ENCODE data around the gene GJE1. TPM values are rescaled to one million over a fixed set of nuclear protein-coding genes. Genes with fewer than 3 reads are reported as not detected.
"Not testable (repeated sequence)": the region's sequence is repeated elsewhere in the genome, so short reads cannot be mapped to it uniquely, and the experiment has no call there.

Gene GJE1
- not detected in 3 replicates for total RNA-seq

GRCh38 chr6:142132625-142133024 is at the start of gene GJE1:
Gene GJE1, plus strand, starts transcription at chr6:142132925. Its CDS starts 234 bp downstream, at chr6:142133159.
- DNase-seq (ENCODE audit: low spot score in 2 of 2, unreplicated experiment in 2 of 2), result no peak
- Mint-ChIP-seq H3K27ac (no peak within 1 kb of the TSS), H3K4me1 (no peaks in the 10 kb centered on the region), H3K27me3 (ENCODE audit: low read depth) (no peaks in the 10 kb centered on the region), H3K9me3 (peaks cover 5% of the 10 kb centered on the region), H3K4me3 (no peak within 1 kb of the TSS), H3K36me3 (no peaks in the 10 kb centered on the region)
- TF ChIP-seq CTCF (IDR thresholded peaks at IDR 0.05; ENCODE audit: unreplicated experiment), result no peak

GRCh38 chr6:142087950-142088857 is 44.5 kb upstream of the GJE1 start:
- no peak overlapping the region for H3K27ac Mint-ChIP-seq
- TF ChIP-seq CTCF (IDR thresholded peaks at IDR 0.05; ENCODE audit: unreplicated experiment), result no peak
- H3K27me3 Mint-ChIP-seq (ENCODE audit: low read depth), result peaks cover 33% of the 10 kb centered on the region
- H3K36me3 Mint-ChIP-seq, result no peaks in the 10 kb centered on the region
- H3K4me3 Mint-ChIP-seq, result peak overlapping the region; percentile 13
- no peaks in the 10 kb centered on the region for H3K9me3 Mint-ChIP-seq
- H3K4me1 Mint-ChIP-seq, result no peaks in the 10 kb centered on the region
- DNase-seq (ENCODE audit: low spot score in 2 of 2, unreplicated experiment in 2 of 2), result no peak

DNA sequence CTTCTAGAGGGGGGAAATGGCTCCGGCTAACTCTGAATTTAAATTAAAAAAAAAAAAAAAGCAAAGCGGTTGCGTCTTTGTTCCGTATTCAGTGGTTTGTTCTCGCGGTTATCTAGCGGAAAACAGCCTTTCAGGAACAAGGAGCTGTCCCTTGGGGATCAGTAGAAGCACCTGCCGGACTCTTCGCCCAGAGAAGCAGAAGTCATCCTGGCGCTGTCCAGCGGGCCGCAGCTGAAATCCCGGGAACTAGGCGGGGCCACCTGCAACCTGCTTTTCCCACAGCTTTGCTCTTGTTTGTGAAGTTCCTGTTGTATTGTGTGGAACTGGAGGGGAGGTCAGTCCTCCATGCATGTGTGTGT is 43.9 kb upstream of the GJE1 start:
- Mint-ChIP-seq H3K36me3 (no peaks in the 10 kb centered on the region), H3K4me3 (no peak overlapping the region), H3K27ac (no peak overlapping the region), H3K27me3 (ENCODE audit: low read depth) (peaks cover 29% of the 10 kb centered on the region), H3K9me3 (no peaks in the 10 kb centered on the region), H3K4me1 (no peaks in the 10 kb centered on the region)
- DNase-seq (ENCODE audit: low spot score in 2 of 2, unreplicated experiment in 2 of 2), result peak in 1 of 2 experiments; percentile 53
- no peak for TF ChIP-seq CTCF (IDR thresholded peaks at IDR 0.05; ENCODE audit: unreplicated experiment)

DNA sequence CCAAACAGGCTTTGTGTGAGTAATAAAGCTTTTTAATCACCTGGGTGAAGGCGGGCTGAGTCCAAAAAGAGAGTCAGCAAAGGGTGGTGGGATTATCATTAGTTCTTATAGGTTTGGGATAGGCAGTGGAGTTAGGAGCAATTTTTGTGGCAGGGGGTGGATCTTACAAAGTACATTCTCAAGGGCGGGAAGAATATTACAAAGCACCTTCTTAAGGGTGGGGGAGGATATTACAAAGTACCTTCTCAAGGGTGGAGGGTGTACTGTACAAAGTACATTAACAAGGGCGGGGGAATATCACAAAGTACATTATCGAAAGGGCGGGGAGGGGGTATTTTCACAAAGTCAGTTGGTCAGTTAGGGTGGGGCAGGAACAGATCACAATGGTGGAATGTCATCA is 27.9 kb upstream of the GJE1 start:
- H3K27me3 Mint-ChIP-seq (ENCODE audit: low read depth); H3K4me1 Mint-ChIP-seq; H3K9me3 Mint-ChIP-seq; H3K27ac Mint-ChIP-seq; H3K4me3 Mint-ChIP-seq; H3K36me3 Mint-ChIP-seq; DNase-seq (ENCODE audit: low spot score in 2 of 2, unreplicated experiment in 2 of 2): not testable (repeated sequence)

DNA sequence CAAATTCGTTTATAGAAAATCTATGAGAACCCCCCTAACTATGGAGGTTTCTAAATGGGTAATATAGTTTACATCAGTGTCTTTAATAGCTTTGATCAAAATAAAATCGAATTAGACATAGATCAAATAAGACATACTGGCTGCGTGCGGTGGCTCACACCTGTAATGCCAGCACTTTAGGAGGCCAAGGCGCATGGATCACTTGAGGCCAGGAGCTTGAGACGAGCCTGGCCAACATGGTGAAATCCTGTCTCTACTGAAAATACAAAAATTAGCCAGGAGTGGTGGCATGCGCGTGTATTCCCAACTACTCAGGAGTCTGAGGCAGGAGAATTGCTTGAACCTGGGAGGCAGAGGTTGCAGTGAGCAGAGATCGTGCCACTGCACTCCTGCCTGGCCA is 21.9 kb upstream of the GJE1 start:
- not testable (repeated sequence) for DNase-seq (ENCODE audit: low spot score in 2 of 2, unreplicated experiment in 2 of 2); H3K9me3 Mint-ChIP-seq; H3K4me1 Mint-ChIP-seq; H3K27me3 Mint-ChIP-seq (ENCODE audit: low read depth); H3K27ac Mint-ChIP-seq; H3K36me3 Mint-ChIP-seq; H3K4me3 Mint-ChIP-seq

DNA sequence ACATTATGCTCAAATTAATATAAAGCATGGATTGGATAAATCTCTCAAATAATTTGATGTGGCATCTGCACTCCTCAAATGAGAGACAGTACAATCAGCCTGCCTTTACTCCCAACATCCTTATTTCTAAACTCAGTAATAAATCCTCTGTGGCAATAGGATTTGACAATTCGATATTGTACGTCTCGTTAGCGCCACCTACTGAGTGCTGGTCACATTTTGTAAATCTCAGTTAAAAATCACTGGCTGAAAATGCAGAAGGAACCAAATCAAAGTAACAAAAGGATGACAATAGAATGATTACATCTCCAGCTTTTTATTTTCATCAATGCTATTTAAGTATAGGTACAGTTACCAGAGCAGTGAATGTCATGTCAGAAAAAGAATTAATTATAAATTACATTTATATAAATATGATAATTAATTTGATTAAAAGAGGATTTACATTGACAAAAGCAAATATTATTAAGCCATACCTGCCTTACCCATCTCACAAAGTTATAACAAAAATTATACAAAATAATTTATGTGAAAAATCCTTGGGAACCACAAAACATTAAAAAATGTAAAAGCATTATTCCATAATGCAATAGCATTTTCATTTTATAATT is 20.2 kb upstream of the GJE1 start:
- TF ChIP-seq CTCF (IDR thresholded peaks at IDR 0.05; ENCODE audit: unreplicated experiment), result peak; percentile 78
- Mint-ChIP-seq H3K4me3 (no peak overlapping the region), H3K36me3 (no peaks in the 10 kb centered on the region), H3K27me3 (ENCODE audit: low read depth) (peaks cover 2% of the 10 kb centered on the region), H3K27ac (no peak overlapping the region), H3K4me1 (no peaks in the 10 kb centered on the region), H3K9me3 (peaks cover 9% of the 10 kb centered on the region)
- peak; percentile 55 to 77 for DNase-seq (ENCODE audit: low spot score in 2 of 2, unreplicated experiment in 2 of 2)
